ENCODE measurements around the gene EIF3I. TPM values are rescaled to one million over a fixed set of nuclear protein-coding genes. Genes with fewer than 3 reads are reported as not detected.

EIF3I gene
- total RNA-seq, 4 donors from 2014 or later, result 98.8 to 211 (median 178) TPM

- H3K4me3 ChIP-seq, result no peak within 1 kb of the TSS
- TF ChIP-seq POLR2A (IDR thresholded peaks at IDR 0.05) (no peak), POLR2AphosphoS5 (IDR thresholded peaks at IDR 0.05) (no peak), EP300 (IDR thresholded peaks at IDR 0.05) (no peak)
- TF ChIP-seq, protein P1, sequence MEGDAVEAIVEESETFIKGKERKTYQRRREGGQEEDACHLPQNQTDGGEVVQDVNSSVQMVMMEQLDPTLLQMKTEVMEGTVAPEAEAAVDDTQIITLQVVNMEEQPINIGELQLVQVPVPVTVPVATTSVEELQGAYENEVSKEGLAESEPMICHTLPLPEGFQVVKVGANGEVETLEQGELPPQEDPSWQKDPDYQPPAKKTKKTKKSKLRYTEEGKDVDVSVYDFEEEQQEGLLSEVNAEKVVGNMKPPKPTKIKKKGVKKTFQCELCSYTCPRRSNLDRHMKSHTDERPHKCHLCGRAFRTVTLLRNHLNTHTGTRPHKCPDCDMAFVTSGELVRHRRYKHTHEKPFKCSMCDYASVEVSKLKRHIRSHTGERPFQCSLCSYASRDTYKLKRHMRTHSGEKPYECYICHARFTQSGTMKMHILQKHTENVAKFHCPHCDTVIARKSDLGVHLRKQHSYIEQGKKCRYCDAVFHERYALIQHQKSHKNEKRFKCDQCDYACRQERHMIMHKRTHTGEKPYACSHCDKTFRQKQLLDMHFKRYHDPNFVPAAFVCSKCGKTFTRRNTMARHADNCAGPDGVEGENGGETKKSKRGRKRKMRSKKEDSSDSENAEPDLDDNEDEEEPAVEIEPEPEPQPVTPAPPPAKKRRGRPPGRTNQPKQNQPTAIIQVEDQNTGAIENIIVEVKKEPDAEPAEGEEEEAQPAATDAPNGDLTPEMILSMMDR (IDR thresholded peaks at IDR 0.05), result no peak
- whole genome bisulfite sequencing, result 17% methylated on average over 3 of the region's 3 CpGs
- H3K4me1 ChIP-seq, result peaks cover 41% of the 10 kb centered on the region
- H3K36me3 ChIP-seq, result no peaks in the 10 kb centered on the region
- no peaks in the 10 kb centered on the region for H3K27me3 ChIP-seq
- no peaks in the 10 kb centered on the region for H3K9me3 ChIP-seq
- peak in 1 of 2 donors; percentile 72 for DNase-seq (ENCODE audit: low spot score in 2 of 2)
- peak within 1 kb of the TSS; percentile 23 for H3K27ac ChIP-seq
Measured at GRCh38 chr1:32246888-32247273, 24.7 kb downstream of the EIF3I start, which contains the start of gene FAM167B. TSS of gene FAM167B (plus strand) at chr1:32247222. CDS start at chr1:32247422, 200 bp downstream.

DNA sequence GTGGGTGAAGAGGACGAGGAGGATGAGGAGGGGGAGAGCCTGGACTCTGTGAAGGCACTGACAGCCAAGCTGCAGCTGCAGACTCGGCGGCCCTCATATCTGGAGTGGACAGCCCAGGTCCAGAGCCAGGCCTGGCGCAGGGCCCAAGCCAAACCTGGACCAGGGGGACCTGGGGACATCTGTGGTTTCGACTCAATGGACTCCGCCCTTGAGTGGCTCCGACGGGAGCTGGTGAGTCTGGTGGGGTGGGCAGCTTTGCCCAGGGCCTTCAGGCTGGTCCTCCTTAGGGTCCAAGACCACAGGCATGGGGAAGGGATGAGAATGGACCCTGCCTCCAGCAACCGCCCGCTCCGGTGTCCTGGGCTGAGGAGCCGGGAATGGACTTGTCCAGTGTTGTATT lies 25.2 kb downstream of the EIF3I start:
- H3K36me3 ChIP-seq, result no peaks in the 10 kb centered on the region
- TF ChIP-seq EP300 (IDR thresholded peaks at IDR 0.05), result no peak
- TF ChIP-seq POLR2AphosphoS5 (IDR thresholded peaks at IDR 0.05), result no peak
- TF ChIP-seq, protein P1 (IDR thresholded peaks at IDR 0.05), result no peak
- TF ChIP-seq POLR2A (IDR thresholded peaks at IDR 0.05), result no peak
- WGBS, result 72% methylated on average over 8 of the region's 12 CpGs
- peak in 1 of 2 donors; percentile 66 for DNase-seq (ENCODE audit: low spot score in 2 of 2)
- H3K27ac ChIP-seq, result peak overlapping the region; percentile 23
- H3K27me3 ChIP-seq, result no peaks in the 10 kb centered on the region
- no peak overlapping the region for H3K4me3 ChIP-seq
- H3K4me1 ChIP-seq, result peaks cover 36% of the 10 kb centered on the region
- no peaks in the 10 kb centered on the region for H3K9me3 ChIP-seq

- no peak overlapping the region for H3K27ac ChIP-seq
- H3K9me3 ChIP-seq, result no peaks in the 10 kb centered on the region
- H3K27me3 ChIP-seq, result no peaks in the 10 kb centered on the region
- WGBS, result 10% methylated on average over 15 of the region's 31 CpGs
- TF ChIP-seq, protein P1 (IDR thresholded peaks at IDR 0.05), result peak; percentile 39 to 94
- TF ChIP-seq POLR2AphosphoS5 (IDR thresholded peaks at IDR 0.05), result no peak
- peaks cover 32% of the 10 kb centered on the region for H3K4me1 ChIP-seq
- peak; percentile 90 to 92 for DNase-seq (ENCODE audit: low spot score in 2 of 2)
- H3K36me3 ChIP-seq, result no peaks in the 10 kb centered on the region
- H3K4me3 ChIP-seq, result no peak overlapping the region
Measured at GRCh38 chr1:32247983-32248889, 26.0 kb downstream of the EIF3I start.

DNA sequence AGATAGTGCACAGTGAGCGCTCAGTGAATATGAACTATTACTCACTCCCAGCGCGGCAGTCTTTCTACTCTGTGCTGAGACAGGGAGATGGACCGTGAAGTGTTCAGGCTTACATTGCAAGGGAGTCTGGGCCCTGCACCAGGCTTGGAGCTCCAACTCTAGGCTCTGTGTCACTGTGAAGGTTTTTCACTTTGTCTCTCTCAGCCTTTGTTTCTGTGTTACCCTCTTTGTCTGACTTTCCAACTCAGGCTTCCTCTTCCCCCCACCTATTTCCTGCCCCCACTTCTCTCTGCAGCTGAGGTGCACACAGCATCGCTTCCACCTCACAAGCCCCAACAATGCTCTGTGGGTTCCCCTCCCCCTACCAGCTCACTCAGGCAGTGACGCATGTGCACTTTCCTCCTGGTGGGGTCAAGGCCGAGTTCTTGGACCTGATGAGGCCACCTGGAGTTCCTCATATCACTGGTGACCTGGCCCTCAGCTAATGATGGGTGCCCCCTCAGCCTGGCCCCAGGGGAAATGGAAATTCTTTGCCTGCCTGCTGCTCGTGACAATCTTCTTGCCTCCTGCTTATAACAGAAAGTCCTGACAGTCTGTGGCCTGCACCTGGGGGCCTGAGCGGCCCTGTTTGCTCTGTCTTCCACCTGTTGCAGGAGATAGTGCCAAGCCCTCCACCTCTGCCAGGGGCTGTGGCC lies 27.8 kb downstream of the EIF3I start:
- H3K27me3 ChIP-seq, result no peaks in the 10 kb centered on the region
- TF ChIP-seq POLR2AphosphoS5 (IDR thresholded peaks at IDR 0.05), result no peak
- TF ChIP-seq, protein P1 (IDR thresholded peaks at IDR 0.05), result no peak
- TF ChIP-seq EP300 (IDR thresholded peaks at IDR 0.05), result no peak
- no peak for TF ChIP-seq POLR2A (IDR thresholded peaks at IDR 0.05)
- peaks cover 32% of the 10 kb centered on the region for H3K4me1 ChIP-seq
- H3K36me3 ChIP-seq, result no peaks in the 10 kb centered on the region
- H3K27ac ChIP-seq, result peak overlapping the region; percentile 47
- no peak overlapping the region for H3K4me3 ChIP-seq
- DNase-seq (ENCODE audit: low spot score in 2 of 2), result peak; percentile 67 to 79
- no peaks in the 10 kb centered on the region for H3K9me3 ChIP-seq
- 59% methylated on average over 9 of the region's 9 CpGs for WGBS
